Heart left ventricle (tissue), 16 donors: Measurements from ENCODE around the gene PFKP. TPM values are rescaled to one million over a fixed set of nuclear protein-coding genes. Genes with fewer than 3 reads are reported as not detected.

Experiments used
- ATAC-seq, 4 donors: fragments of 200-7000 bp; cut with Tn5 transposase; one replicate each; pipeline ENCODE4 v1.9.1; 2020 to 2022; ENCODE audit warnings: moderate library complexity in 4 of 4, mild to moderate bottlenecking in 3 of 4, moderate number of reproducible peaks in 1 of 4
- DNase-seq, 5 donors: peaks; one replicate each; pipeline ENCODE4 v3.0.0-alpha.2; 2020
- H3K27ac ChIP-seq, 12 donors: fragments of 200-600 bp; sonication (generic) in 4 of 12; one replicate each; pipeline versions ENCODE4 v1.5.0 to v1.8.0; 2016 to 2022; ENCODE audit warnings: mild to moderate bottlenecking in 2 of 12
- H3K27me3 ChIP-seq, 9 donors: fragments of 200-600 bp; sonication (generic) in 2 of 9; one replicate each; pipeline versions ENCODE4 v1.5.1 to v1.8.0; 2016 to 2022; ENCODE audit warnings: mild to moderate bottlenecking in 3 of 9
- H3K36me3 ChIP-seq, 9 donors: fragments of 200-600 bp; sonication (generic) in 2 of 9; one replicate each; pipeline versions ENCODE4 v1.5.0 to v1.8.0; 2018 to 2022; ENCODE audit warnings: mild to moderate bottlenecking in 2 of 9
- H3K4me1 ChIP-seq, 12 donors: fragments of 200-600 bp; sonication (generic) in 4 of 12; one replicate each; pipeline versions ENCODE4 v1.5.0 to v1.8.0; 2016 to 2022; ENCODE audit warnings: mild to moderate bottlenecking in 3 of 12
- H3K4me3 ChIP-seq, 12 donors: fragments of 200-600 bp; sonication (generic) in 4 of 12; one replicate each; pipeline versions ENCODE4 v1.5.0 to v1.8.0; 2017 to 2022; ENCODE audit warnings: mild to moderate bottlenecking in 9 of 12, moderate library complexity in 4 of 12
- H3K9me3 ChIP-seq, 12 donors: fragments of 200-600 bp; sonication (generic) in 4 of 12; one replicate each; pipeline versions ENCODE4 v1.5.0 to v1.8.0; 2016 to 2022; ENCODE audit warnings: mild to moderate bottlenecking in 1 of 12
- CTCF ChIP-seq, 12 donors: fragments of 200-600 bp; sonication (generic) in 4 of 12; IDR thresholded peaks; one replicate each; pipeline versions ENCODE4 v1.5.0 to v1.8.0; 2018 to 2022; ENCODE audit warnings: antibody characterized with exemption in 12 of 12, mild to moderate bottlenecking in 5 of 12
- POLR2A ChIP-seq, 2 donors: fragments of 450-650 bp; IDR thresholded peaks; one replicate each; pipeline ENCODE4 v1.6.1; 2017; ENCODE audit warnings: antibody characterized with exemption in 2 of 2, mild to moderate bottlenecking in 2 of 2, moderate library complexity in 2 of 2
- WGBS, 4 donors: extraction: QIAGEN DNeasy Blood & Tissue Kit in 2 of 4; methylation state at CpG; one replicate each; pipeline versions ENCODE4 v1.1.5 to v1.1.7; 2013 to 2018; 5-methylcytosine and 5-hydroxymethylcytosine counted together
- intact Hi-C, 10 donors: fragments of 100-400 bp; cut with DNase I; formaldehyde crosslinking; loops; one replicate each; pipeline versions ENCODE4 v1.11.1 to v1.14.2; 2022
- polyA plus RNA-seq, 2 donors: library from polyadenylated mRNA; stranded (reverse); fragments of 200-250 nt; gene quantifications; one replicate each; pipeline ENCODE4 v1.2.3, GENCODE V29; 2013
- total RNA-seq, 9 donors: library from RNA; depleted of rRNA in 2 of 9; stranded (reverse); fragments of >200 nt in 2 of 9; fragmentation: NEBNext Ultra II Directional in 3 of 9; extraction: Animal tissue kit (Norgen Biotek cat#: 25700) in 3 of 9; gene quantifications; one replicate each; pipeline versions ENCODE4 v1.1.0 to v1.2.4, GENCODE V29; 2016 to 2023
- donor health status: ischemic (EF 13 %, LVEDD 7.1; RV severe dilation, severe dysfunction).
- donor health status: healthy with polysubstance abuse.
- donor health status: DM: no; HTN: yes; CAD: no.
- donor health status: DM: no; HTN: no; CAD: no.
- donor health status: ischemic (EF 25% LVEDD 6.9; RV normal size, moderate dysfunction).
- donor health status: ischemic (EF 25% LVEDD 5.7; RV mildly dilated, moderate dysfunction).
- donor health status: healthy.
- donor health status: DM: yes; HTN: yes; CAD: no.
- donor health status: ischemic (EF 35%, LVEDD 5.7; RV mildly dilated, moderate dysfunction).
- donor health status: nonischemic (EF 11% LVEDD 7.7; RV severe dilation, severe dysfunction).
- donor health status: DM: yes; HTN: yes; CAD: no.
- donor health status: PGD.
- donor health status: ischemic (EF 29% LVEDD 5.4; RV normal size, mild dysfunction).
- donor health status: nonischemic (EF 23%, LVEDD 6.1; RV moderate dilation, normal function).

The PFKP gene
- total and polyA plus RNA-seq, 11 donors: 68.0 to 318 (median 183) TPM

- H3K4me3 ChIP-seq: no peak overlapping the region
- peaks cover 0 to 38% (median 17%) of the 10 kb centered on the region in 12 donors for H3K4me1 ChIP-seq
- 92 to 94% (median 93%) methylated on average over 36 to 41 of the region's 41 CpGs for WGBS, 4 donors
- no peak for TF ChIP-seq POLR2A (IDR thresholded peaks at IDR 0.05)
- no peak for TF ChIP-seq CTCF (IDR thresholded peaks at IDR 0.05)
- H3K27me3 ChIP-seq: no peaks in the 10 kb centered on the region
- H3K9me3 ChIP-seq: no peaks in the 10 kb centered on the region
- DNase-seq (no peak), ATAC-seq (no peak)
- H3K27ac ChIP-seq: peak overlapping the region in 5 of 12 donors; percentile 27 to 61 (median 50)
- intact Hi-C loops: loop anchor here in 1 of 10 donors (10.0 kb wide), 1 partner anchor 213 kb away; no protein-coding TSS in a partner anchor
- H3K36me3 ChIP-seq: peaks cover 0 to 100% (median 93%) of the 10 kb centered on the region in 9 donors
Observed at GRCh38 chr10:3137958-3138726, 70.8 kb downstream of the PFKP start.

- Histone ChIP-seq H3K4me1 (peaks cover 0 to 38% (median 17%) of the 10 kb centered on the region in 12 donors), H3K4me3 (no peak overlapping the region), H3K27me3 (no peaks in the 10 kb centered on the region), H3K36me3 (peaks cover 0 to 100% (median 94%) of the 10 kb centered on the region in 9 donors), H3K9me3 (no peaks in the 10 kb centered on the region), H3K27ac (no peak overlapping the region)
- WGBS, 4 donors: 84 to 91% (median 89%) methylated on average over 9 to 10 of the region's 10 CpGs
- no peak for ATAC-seq
- DNase-seq: peak in 1 of 5 donors; percentile 40
- TF ChIP-seq CTCF (IDR thresholded peaks at IDR 0.05): no peak
- TF ChIP-seq POLR2A (IDR thresholded peaks at IDR 0.05): no peak
- intact Hi-C loops: loop anchor here in 1 of 10 donors (10.0 kb wide), 1 partner anchor 215 kb away; no protein-coding TSS in a partner anchor
Observed at GRCh38 chr10:3139216-3139910, 72.0 kb downstream of the PFKP start.

DNA sequence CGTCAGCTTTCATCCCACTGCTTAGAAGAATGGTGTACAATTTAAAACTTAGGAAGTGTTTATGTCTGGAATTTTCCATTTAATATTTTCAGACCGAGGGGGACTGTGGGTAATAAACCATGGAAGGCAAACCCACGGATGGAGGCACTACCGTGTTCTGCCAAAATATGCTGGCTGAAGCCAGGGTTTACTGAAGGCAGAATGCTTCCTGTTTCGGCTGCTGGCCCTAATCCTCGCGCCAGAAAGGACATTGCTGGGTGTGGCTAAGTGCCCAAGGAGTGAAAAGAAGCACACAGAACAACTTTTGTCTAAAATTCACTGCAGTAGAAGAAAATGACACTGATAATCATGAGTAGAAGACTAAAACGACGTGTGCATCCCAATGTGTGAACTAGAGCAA is 72.9 kb downstream of the PFKP start:
- DNase-seq (peak in 1 of 5 donors; percentile 42), ATAC-seq (no peak)
- WGBS, 4 donors: 55 to 66% (median 60%) methylated on average over 9 of the region's 9 CpGs
- Histone ChIP-seq H3K27ac (peak overlapping the region in 2 of 12 donors; percentile 3 to 26), H3K4me3 (no peak overlapping the region), H3K4me1 (peaks cover 0 to 38% (median 15%) of the 10 kb centered on the region in 12 donors), H3K36me3 (peaks cover 0 to 100% (median 94%) of the 10 kb centered on the region in 9 donors), H3K27me3 (no peaks in the 10 kb centered on the region), H3K9me3 (no peaks in the 10 kb centered on the region)
- intact Hi-C loops: no loop called here
- TF ChIP-seq POLR2A (IDR thresholded peaks at IDR 0.05) (no peak), CTCF (IDR thresholded peaks at IDR 0.05) (no peak)
